ENCODE results near the gene ABCC10.
A peak's percentile ranks its signal among the peaks of the same experiment; 100 is the strongest.
"Not testable (repeated sequence)": the region's sequence is repeated elsewhere in the genome, so short reads cannot be mapped to it uniquely, and the experiment has no call there.

The ABCC10 gene

DNA sequence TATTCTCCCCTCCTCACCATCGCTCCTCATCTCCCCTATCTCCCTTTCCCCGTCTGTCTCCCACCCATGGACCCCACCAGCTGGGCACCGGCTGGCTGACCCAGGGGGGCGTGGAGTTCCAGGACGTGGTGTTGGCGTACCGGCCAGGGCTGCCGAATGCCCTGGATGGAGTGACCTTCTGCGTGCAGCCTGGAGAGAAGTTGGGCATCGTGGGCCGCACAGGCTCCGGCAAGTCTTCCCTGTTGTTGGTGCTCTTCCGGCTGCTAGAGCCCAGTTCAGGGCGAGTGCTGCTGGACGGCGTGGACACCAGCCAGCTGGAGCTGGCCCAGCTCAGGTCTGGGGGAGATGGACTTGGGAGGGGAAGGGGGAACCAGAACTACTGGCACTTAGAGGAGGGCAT is 20.3 kb downstream of the ABCC10 start:
- no peak for DNase-seq (ENCODE audit: low read depth)

GRCh38 chr6:43448916-43449315 is 21.6 kb downstream of the ABCC10 start:
- DNase-seq (ENCODE audit: low read depth) = no peak

DNA sequence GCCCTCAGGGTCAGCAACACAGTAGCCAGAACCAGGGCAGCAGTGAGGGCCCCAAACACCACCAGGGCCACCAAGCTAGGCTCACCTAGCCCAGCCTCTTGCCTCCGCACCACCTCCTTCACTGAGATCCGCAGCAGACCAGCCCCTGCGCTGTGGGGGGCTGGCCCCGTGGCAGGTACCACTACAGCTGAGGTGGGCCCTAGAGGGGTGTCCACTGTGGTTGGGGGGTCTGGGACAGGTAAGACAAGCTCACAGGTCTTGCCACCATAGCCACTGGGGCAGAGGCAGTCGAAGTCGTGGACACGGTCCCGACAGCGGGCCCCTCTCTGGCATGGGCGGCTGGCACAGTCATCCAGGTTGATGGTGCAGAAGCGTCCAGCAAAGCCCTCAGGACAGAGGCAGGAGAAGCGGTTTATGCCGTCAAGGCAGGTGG is 23.4 kb downstream of the ABCC10 start:
- DNase-seq (ENCODE audit: low read depth) = no peak

DNA sequence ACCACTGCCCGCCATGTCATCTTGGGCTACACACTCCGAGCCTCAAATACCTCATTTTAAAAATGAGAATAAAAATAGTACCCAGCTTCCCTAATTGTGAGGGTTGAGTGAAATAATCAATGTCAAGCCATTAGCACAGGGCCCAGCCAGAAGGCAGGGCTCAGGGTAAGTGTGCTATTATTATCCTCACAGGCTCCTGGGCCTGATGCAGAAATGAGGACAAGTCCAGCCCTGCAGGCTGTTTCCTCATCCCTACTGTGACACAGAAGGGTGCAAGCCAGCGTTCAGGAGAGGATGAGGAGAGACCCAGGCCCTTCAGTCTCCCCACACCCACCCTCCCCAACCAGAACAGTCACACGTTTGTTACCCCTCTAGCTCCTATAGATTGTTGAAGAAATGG is 24.0 kb downstream of the ABCC10 start:
- no peak for DNase-seq (ENCODE audit: low read depth)

DNA sequence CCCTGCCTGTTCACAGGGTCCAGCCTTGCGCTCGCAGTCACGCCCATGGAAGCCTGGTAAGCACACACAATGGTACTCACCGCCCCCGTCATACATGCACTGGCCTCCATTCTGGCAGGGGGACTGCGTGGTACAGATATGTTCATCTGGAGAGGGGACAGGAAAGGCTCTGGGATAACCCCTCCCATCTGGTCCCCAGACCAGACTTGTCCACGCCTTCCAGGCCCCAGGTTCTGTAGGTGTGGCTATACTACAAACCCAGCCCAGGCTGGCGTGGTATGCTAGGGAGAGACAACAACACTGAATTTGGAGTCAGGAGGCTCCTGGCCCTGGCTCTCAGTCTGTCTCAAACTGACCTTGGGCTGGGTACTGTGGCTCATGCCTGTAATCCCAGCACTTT is 24.6 kb downstream of the ABCC10 start:
- DNase-seq (ENCODE audit: low read depth) = no peak

DNA sequence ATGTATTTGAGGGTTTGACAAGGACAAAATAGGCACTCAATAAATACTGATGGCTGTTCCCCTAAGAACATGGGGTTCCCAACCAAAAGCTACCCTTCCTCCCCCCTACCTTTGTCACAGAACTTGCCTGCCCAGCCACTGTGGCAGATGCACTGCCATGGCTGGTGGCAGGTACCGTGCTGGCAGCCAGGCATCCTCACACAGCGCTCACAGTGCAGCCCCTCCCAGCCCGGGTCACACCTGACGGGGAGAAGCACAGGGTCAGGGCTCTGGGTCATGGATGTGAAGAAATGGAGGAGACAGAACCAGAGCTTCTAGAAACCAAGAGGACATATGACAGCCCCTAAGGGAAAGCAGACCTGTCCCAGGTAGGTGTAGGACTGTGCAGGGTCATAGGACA is 25.6 kb downstream of the ABCC10 start:
- no peak for DNase-seq (ENCODE audit: low read depth)

GRCh38 chr6:43453831-43454230 is 26.5 kb downstream of the ABCC10 start:
- no peak for DNase-seq (ENCODE audit: low read depth)

DNA sequence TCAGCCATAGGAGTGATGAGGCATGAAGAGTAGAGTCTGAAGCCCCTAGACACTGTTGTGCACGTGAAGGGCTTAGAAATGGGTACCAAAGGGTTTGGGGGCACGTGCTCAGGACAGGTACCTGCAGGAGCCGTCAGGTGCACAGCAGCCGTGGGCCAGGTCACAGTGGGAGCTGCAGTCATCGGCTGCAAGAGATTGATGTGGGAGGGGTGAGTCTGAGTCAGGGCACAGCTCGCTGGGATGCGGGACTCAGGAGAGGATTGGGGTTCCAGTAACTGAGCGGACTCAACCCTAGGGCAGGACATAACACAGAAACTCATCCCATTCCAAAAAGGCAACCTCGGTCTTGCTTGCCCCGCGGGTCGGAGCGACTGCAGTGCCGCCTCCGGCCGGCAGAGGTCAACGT is 27.0 kb downstream of the ABCC10 start:
- peak; percentile 39 for DNase-seq (ENCODE audit: low read depth)

- DNase-seq (ENCODE audit: low read depth) = peak; percentile 18
Measured at GRCh38 chr6:43454696-43455530, 27.6 kb downstream of the ABCC10 start.

GRCh38 chr6:43455531-43456428 is 28.4 kb downstream of the ABCC10 start, which contains the start of gene DLK2:
TSS of gene DLK2 (minus strand) at chr6:43455548. CDS start at chr6:43454825, 723 bp downstream.
- peak; percentile 42 for DNase-seq (ENCODE audit: low read depth)

DNA sequence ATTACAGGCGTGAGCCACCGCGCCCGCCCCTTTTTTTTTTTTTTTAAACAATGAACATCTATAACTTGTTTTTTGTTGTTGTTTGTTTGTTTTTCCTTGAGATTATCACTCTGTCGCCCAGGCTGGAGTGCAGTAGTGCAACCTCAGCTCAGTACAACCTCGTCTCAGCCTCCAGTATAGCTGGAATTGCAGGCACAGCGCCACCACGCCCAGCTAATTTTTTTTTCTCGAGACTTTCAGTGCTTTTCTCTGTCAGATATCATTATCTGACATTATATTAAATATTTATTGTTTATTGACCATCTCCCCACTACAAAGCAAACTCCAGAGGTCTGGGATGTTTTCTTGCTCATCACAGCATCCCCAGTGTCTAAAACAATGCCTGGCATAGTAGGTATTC is 30.3 kb downstream of the ABCC10 start:
- DNase-seq (ENCODE audit: low read depth) = no peak

- DNase-seq (ENCODE audit: low read depth) = not testable (repeated sequence)
Measured at GRCh38 chr6:43458154-43458553, 30.8 kb downstream of the ABCC10 start.

GRCh38 chr6:43459535-43459934 is 32.2 kb downstream of the ABCC10 start:
- no peak for DNase-seq (ENCODE audit: low read depth)

DNA sequence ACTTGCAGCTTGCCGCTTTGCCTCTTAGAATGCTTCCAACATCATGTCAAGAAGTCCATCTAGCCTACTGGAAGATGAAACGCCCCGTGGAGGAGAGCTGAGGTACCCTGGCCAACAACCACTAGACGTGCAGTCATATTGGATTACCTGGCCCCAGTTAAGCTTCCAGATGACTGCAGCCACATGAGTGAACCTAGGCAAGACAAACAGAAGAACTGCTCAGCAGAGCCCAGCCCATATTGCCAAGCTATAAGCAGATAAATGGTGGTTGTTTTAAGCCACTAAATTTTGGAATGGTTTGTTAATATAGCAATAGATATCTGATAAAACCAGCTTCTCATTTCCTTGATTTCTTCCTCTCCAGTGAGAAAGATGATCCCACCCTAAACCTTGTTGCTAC is 32.7 kb downstream of the ABCC10 start:
- DNase-seq (ENCODE audit: low read depth) = no peak

- no peak for DNase-seq (ENCODE audit: low read depth)
Measured at GRCh38 chr6:43461936-43462335, 34.6 kb downstream of the ABCC10 start.

DNA sequence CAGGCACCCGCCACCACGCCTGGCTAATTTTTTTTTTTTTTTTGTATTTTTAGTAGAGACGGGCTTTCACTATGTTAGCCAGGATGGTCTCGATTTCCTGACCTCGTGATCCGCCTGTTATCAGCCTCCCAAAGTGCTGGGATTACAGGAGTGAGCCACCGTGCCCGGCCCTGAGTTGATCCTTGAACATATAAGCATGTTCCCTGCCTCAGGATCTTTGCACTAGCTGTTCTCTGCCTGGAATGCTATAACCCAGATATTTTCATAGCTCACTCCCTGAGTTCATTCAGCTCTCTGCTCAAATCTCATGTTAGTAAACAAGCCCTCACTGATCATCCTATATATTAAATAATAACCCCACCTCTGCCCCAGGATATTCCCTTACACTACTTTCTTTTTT is 37.0 kb downstream of the ABCC10 start:
- DNase-seq (ENCODE audit: low read depth) = no peak

GRCh38 chr6:43465948-43466347 is 38.6 kb downstream of the ABCC10 start:
- DNase-seq (ENCODE audit: low read depth) = no peak

- not testable (repeated sequence) for DNase-seq (ENCODE audit: low read depth)
Measured at GRCh38 chr6:43467265-43467664, 39.9 kb downstream of the ABCC10 start.

DNA sequence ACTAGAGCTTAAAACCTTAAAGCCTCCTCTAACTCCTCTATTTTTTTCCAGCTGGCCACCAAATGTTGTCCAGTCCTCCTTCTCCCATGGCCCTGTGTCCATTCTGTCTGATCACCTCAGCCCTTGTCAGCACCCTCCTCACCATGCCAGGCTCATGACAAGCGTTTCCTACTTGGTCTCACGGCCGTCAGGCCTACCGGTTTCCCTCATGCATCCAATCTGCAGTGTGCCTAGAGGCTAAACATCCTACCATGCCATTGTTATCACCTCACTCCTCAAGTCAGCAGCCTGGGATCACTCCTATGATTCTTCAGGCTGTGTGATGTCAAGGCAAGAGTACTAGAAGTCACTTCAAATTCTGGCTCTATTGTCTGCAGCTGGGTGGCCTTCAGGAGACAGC is 40.4 kb downstream of the ABCC10 start:
- DNase-seq (ENCODE audit: low read depth) = no peak

- no peak for DNase-seq (ENCODE audit: low read depth)
Measured at GRCh38 chr6:43468240-43468639, 40.9 kb downstream of the ABCC10 start.

- no peak for DNase-seq (ENCODE audit: low read depth)
Measured at GRCh38 chr6:43468748-43469681, 41.7 kb downstream of the ABCC10 start.

DNA sequence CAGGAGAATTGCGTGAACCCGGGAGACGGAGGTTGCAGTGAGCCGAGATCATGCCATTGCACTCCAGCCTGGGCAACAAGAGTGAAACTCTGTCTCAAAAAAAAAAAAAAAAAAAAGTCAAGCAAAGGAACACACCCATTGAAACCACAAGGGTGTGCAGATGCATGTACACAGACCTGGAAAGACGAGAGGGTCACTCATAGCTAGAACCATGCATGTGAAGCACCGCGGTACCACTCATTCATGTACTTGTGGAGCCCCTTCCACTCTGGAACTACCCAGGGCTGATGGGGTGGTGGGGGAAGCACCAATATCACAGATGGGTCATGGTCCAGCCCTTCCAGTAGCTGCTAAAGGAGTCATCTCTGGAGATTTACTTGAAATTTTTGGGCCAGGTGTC is 42.6 kb downstream of the ABCC10 start:
- DNase-seq (ENCODE audit: low read depth) = no peak

Measured in T follicular helper cell (primary cell).